A673 (cell line): ENCODE data around the gene SLC15A1.

ENCODE experiments used
- CTCF ChIP-seq: fragments of 300-800, 200-600 bp; sonication (generic); conservative IDR thresholded peaks from 2 replicates; pipeline ENCODE4 v1.5.1; 2017; ENCODE audit warnings: low read depth, mild to moderate bottlenecking, antibody characterized with exemption, low read length, moderate library complexity, mixed read lengths
- EZH2 ChIP-seq: fragments of 200-600 bp; sonication (generic); IDR thresholded peaks from 2 replicates; pipeline ENCODE4 v1.6.1; 2017; ENCODE audit warnings: borderline replicate concordance, low read depth, mild to moderate bottlenecking, mixed read lengths, antibody characterized with exemption, low read length; ENCODE audit not compliant: poor library complexity, severe bottlenecking

GRCh38 chr13:98685146-98685545 is 67.3 kb downstream of the SLC15A1 start:
- no peak for TF ChIP-seq CTCF
- no peak for TF ChIP-seq EZH2
